ENCODE measurements around the gene JCHAIN. TPM values are rescaled to one million over a fixed set of nuclear protein-coding genes. Genes with fewer than 3 reads are reported as not detected.
"Not testable (repeated sequence)": the region's sequence is repeated elsewhere in the genome, so short reads cannot be mapped to it uniquely, and the experiment has no call there.

Gene JCHAIN
- total RNA-seq, 1 donor from 2014 or later = 2.7 TPM

GRCh38 chr4:70670332-70671014 is 4.2 kb upstream of the JCHAIN start:
- TF ChIP-seq POLR2AphosphoS5 (IDR thresholded peaks at IDR 0.05; ENCODE audit: insufficient read depth in 1 of 2, low read depth in 1 of 2) = no peak
- TF ChIP-seq CTCF (IDR thresholded peaks at IDR 0.05) = no peak
- TF ChIP-seq POLR2A (IDR thresholded peaks at IDR 0.05) = no peak
- Histone ChIP-seq H3K27ac (no peak overlapping the region), H3K4me3 (no peak overlapping the region), H3K9me3 (no peaks in the 10 kb centered on the region), H3K4me1 (no peaks in the 10 kb centered on the region), H3K36me3 (no peaks in the 10 kb centered on the region), H3K27me3 (no peaks in the 10 kb centered on the region)
- intact Hi-C loops (cut with DNase I) = no loop called here
- DNase-seq (ENCODE audit: extremely low spot score in 2 of 2) = no peak

DNA sequence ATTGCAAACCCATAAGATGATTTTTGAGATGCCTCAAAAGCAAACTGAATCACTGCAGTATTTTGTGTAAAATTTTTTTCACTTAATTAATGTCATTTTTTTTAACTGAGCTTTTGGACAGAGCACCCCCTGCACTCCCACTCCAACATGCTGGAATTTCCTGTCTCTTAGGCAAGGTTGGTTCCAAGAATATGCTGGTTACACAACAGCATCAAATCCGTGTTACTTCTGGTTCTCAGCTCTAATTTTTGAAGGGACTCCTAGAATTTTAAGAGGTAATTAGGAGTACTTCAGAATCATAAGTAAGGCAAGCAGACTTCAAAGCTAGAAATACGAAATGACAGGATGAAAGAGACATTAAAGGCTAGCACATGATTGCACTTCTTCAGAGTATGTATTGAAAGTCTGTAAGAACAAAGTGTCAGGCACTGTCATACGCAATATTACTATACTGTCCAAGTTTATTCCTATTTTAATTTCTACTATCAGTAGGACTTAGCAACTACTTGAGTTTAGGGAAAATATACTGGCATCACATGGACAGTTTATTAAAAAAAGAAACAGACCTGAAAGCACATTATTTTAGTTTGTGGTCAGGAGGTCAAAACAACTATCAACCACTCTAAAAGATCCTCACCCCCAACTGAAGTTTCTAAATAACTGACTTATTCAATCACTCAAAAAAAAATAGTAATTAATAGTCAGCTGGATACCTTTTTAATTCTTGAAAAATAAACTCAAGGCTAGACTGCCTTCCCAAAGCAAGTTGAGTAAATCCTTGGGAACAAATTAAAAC is 1.6 kb upstream of the JCHAIN start:
- H3K27me3 ChIP-seq = no peaks in the 10 kb centered on the region
- no peaks in the 10 kb centered on the region for H3K4me1 ChIP-seq
- no peak overlapping the region for H3K4me3 ChIP-seq
- H3K36me3 ChIP-seq = no peaks in the 10 kb centered on the region
- no peak overlapping the region for H3K27ac ChIP-seq
- H3K9me3 ChIP-seq = no peaks in the 10 kb centered on the region
- no peak for TF ChIP-seq POLR2AphosphoS5 (IDR thresholded peaks at IDR 0.05; ENCODE audit: insufficient read depth in 1 of 2, low read depth in 1 of 2)
- TF ChIP-seq POLR2A (IDR thresholded peaks at IDR 0.05) = no peak
- TF ChIP-seq CTCF (IDR thresholded peaks at IDR 0.05) = no peak
- intact Hi-C loops (cut with DNase I) = no loop called here
- DNase-seq (ENCODE audit: extremely low spot score in 2 of 2) = no peak

DNA sequence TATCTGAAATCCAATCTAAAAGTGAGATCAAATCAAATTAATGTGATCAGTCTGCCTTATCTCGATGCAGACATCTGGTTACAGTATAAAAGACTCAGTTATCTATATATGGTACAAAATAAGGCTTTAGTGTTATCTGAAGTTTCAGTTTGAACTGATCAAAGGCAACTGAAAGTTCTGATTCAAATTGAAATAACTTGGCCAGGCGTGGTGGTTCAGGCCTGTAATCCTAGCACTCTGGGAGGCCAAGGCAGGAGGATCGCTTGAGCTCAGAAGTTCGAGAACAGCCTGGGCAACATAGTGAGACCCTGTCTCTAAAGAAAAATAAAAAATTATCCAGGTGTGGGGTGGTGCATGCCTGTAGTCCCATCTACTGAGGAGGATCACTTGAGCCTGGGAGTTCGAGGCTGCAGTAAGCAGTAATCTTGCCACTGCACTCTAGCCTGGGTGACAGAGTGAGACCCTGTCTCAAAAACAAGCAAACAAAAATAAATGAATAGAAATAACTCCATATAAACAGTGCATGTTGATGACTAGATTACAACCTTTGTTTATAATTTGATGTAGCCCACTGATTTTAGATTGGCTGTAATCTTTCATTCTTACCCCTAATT is 4.9 kb downstream of the JCHAIN start:
- DNase-seq (ENCODE audit: extremely low spot score in 2 of 2); H3K27ac ChIP-seq; intact Hi-C loops (cut with DNase I); H3K4me1 ChIP-seq; H3K9me3 ChIP-seq; H3K36me3 ChIP-seq; H3K27me3 ChIP-seq; H3K4me3 ChIP-seq: not testable (repeated sequence)

GRCh38 chr4:70660106-70660505 is 6.2 kb downstream of the JCHAIN start:
- H3K36me3 ChIP-seq = no peaks in the 10 kb centered on the region
- no peak overlapping the region for H3K27ac ChIP-seq
- DNase-seq (ENCODE audit: extremely low spot score in 2 of 2) = no peak
- no peak for TF ChIP-seq POLR2AphosphoS5 (IDR thresholded peaks at IDR 0.05; ENCODE audit: insufficient read depth in 1 of 2, low read depth in 1 of 2)
- TF ChIP-seq CTCF (IDR thresholded peaks at IDR 0.05) = no peak
- no peak for TF ChIP-seq POLR2A (IDR thresholded peaks at IDR 0.05)
- no peaks in the 10 kb centered on the region for H3K4me1 ChIP-seq
- H3K9me3 ChIP-seq = no peaks in the 10 kb centered on the region
- intact Hi-C loops (cut with DNase I) = no loop called here
- no peak overlapping the region for H3K4me3 ChIP-seq
- no peaks in the 10 kb centered on the region for H3K27me3 ChIP-seq

GRCh38 chr4:70658418-70658817 is 7.9 kb downstream of the JCHAIN start:
- Histone ChIP-seq H3K27ac (no peak overlapping the region), H3K4me1 (no peaks in the 10 kb centered on the region), H3K9me3 (no peaks in the 10 kb centered on the region), H3K36me3 (no peaks in the 10 kb centered on the region), H3K27me3 (no peaks in the 10 kb centered on the region), H3K4me3 (no peak overlapping the region)
- DNase-seq (ENCODE audit: extremely low spot score in 2 of 2) = no peak
- intact Hi-C loops (cut with DNase I) = no loop called here
- TF ChIP-seq POLR2AphosphoS5 (IDR thresholded peaks at IDR 0.05; ENCODE audit: insufficient read depth in 1 of 2, low read depth in 1 of 2) (no peak), POLR2A (IDR thresholded peaks at IDR 0.05) (no peak), CTCF (IDR thresholded peaks at IDR 0.05) (no peak)

Measured in vagina (tissue), 2 donors.